ENCODE results near the gene SUN2.

Gene SUN2

GRCh38 chr22:38713921-38714320 is 41.9 kb downstream of the SUN2 start:
- DNase-seq, result no peak

DNA sequence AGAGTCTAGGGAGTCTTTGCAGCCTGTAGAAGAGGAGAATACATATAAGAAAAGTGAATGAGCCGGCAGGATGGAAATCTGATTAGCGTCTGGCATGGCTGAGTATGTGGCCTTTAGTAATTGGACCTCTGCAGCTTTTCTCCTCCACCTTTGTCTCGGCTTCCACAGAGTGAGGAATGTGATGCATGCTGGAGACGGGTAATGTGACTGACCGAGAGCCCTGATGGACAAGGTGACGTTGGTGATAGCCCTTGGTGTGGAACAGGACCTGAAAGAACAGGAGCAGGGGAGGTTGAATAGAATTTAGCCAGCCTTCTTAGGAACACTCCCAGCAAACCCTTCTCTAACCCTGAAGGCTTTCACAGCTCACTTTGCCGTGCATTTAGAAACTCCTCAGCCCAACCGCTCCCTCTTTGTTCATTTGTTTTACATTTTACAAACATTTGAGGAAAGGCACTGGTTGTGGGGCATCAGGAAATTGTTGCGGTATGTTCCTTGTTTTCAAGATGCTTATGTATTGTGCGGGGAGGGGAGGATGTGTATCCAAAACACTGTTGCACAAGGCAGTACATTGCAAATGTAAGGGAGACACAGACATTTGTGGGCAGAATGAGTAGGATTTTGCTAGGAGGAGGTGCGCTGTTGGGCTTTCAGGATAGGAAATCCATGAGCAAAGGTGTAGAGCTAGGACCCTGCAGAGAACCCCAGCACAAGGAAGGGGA is 43.2 kb downstream of the SUN2 start:
- DNase-seq, result no peak

DNA sequence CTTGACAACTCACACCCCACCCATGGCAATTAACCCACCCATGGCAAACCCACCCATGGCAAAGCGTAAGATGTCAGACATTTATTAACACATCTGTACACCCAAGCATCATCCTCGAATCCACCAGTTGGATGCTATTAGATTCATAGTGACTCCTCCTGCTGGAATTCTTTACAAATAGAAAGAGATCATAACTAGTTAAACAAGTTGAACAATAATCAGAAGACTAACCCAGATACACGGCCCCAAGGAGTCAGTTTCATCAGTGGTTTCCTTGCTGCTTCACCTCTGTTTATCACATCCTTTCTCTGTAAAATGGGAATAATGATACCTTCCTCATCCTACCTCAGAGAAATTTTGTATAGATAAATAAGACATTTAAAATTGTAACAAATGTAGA is 44.9 kb downstream of the SUN2 start:
- DNase-seq, result no peak

DNA sequence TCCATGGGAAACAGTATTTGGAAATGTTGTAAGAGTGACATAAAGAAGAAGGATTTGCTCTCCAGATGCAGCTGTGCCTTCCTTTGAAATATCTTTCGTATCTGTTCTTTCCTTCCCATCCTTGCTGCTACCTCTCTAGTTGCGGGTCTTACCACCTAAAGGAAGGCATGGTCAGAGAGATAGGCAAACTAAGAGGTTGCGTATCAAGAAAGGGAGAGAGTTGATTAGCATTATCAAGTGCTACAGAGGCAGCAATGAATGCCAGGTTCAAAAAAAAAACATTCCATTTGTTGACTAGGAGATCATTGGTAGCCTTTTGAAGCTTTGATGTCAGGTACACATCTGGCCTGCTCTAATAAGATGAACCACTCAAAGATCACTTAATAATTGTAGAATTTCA is 45.4 kb downstream of the SUN2 start:
- no peak for DNase-seq

DNA sequence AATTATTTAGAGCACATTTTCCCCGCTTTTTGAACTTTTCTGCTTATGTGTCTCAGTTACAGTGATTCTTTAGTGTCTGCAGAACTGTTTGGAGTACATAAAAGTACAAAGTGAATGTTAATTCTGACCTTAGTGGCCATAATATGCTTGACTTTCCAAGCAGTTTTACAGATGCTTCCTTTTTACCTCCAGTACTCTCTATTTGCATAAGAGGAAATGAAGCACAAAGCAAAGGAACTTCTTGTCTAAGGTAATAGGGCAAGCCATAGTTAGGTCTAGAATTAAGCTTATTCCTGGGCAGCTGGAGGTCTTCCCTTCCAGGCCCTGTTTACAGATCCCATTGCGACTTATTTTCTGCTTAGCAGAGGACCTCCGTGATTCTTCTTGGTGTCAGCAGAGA is 46.5 kb downstream of the SUN2 start:
- DNase-seq, result no peak

GRCh38 chr22:38707984-38708383 is 47.8 kb downstream of the SUN2 start:
- no peak for DNase-seq

GRCh38 chr22:38707346-38707745 is 48.5 kb downstream of the SUN2 start:
- DNase-seq, result no peak

DNA sequence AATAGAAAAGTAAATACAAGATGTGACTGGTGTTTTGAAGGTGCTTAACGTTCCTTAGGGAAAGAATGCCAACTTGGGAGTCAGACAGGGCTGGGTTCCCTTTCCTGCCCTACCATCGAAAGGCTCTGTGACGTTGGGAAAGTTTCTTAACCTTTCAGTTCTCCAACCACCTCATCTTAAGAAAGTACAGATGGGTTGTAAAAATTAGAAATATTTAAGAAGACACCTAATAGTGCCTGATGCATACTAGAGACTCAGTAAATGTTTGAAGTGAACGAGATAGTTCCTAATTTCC is 49.0 kb downstream of the SUN2 start:
- no peak for DNase-seq

DNA sequence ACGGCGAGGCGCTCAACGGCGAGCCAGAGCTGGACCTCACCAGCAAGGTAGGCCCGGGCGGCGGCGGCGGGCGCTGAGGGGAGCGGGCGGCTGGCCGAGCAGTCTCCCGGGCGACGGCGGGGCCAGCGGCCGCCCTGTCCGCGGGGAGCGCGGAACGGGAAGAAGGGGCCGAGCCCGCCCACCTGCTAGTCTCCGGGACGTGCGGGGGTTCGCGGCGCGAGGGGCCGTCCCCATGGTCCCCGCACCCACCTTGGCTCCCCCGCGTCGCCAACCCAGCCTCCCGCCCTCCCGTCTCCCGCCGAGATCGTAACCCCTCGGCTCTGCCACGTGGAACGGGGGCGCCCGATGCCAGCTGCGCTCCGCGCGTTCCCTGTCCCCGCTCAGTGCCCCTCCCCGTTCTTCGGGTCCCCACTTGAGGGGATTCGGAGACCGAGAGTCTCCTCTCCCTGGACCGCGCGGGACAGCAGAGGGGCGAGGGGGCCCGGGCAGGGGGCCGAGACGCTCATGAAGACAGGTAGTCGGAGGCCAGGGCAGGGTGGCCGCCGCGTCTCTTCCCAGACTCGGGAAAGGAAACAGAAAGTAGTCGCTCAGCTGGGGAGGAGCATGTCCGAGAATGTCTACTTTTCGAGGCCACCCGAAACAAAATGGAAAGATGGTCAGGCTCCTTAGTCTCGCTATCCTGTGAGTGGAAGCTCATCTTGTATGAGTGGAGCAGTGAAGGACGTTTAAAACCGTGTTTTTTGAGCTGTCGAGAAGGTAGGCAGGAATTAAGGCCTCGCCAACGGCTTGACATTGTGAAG is 49.5 kb downstream of the SUN2 start:
- peak; percentile 49 for DNase-seq

- DNase-seq, result peak; percentile 100
Observed at GRCh38 chr22:38705235-38706100, 50.3 kb downstream of the SUN2 start, which contains the start of gene GTPBP1. Gene GTPBP1, plus strand, starts transcription at chr22:38705944. Its CDS starts 12 bp downstream, at chr22:38705956.

DNA sequence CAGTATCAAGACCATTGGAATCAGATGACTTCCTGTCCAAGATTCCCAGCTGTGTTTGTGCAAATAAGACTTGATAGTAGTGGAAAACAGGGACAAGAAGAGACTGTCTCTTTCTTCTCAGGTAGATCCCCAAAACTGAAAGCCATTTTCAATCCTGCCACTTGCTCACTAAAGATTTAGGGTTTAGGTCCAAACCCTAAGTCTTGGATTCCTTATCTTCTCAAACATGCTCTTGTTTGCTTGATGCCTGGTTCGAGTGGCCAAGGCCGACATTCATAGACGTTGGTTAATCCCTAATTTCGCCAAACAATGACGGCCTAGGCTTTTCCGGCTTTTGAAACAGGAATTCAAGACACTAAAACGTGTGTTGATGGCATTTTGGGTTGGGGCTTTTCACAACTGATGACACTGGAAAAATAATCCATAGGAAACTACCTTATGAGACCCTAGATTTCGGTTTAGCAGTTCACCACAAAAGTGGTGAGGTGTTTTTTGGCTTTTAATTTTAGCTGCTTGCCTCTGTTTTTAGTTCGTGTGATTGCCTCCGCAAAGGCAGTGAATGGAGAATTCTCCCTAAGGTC is 51.1 kb downstream of the SUN2 start:
- DNase-seq, result no peak

DNA sequence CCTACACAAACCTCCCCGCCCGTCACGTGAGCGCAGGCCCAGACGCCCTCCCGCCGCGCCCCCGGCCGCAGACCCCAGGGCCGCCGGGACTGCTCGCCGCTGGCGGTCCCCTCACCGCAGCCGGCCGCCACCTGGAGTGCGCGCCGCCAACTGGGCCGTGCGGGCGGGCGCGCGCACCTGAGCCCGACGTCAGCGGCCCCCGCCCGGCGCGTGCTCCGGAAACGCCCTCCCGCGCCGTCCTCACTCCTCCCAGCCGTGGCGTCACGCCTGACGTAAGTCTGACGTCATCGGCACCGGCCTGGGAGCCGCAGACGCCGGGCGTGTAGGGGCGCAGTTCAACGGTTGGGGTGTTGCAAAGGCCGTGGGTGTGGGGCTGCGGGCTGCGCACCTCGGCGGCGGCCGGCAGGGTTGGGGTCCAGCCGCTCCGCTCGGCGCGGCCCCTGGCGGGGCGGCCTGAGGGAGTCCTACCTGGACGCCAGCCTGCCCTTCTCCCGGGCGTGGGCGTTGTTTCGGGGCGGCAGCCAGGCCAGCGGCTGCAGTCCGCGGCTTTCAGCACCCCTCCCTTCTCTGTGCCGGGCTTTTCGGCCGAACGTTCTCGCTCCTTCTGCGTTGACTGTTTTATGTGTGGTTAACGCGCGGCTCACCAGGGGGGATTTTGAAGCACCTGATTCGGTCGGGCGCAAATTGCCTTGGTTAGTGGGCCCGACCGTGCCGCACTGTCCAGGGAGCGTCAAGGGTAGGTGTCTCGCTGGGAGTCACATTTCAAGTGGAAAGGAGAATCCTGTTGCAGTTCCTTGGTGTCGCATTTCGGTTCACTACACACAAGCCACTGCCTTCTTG is 54.8 kb downstream of the SUN2 start, which contains the start of gene JOSD1:
TSS of gene JOSD1 (minus strand) at position 155 of the 840 bp plus-strand sequence. CDS start 956 bp downstream, outside the sequence.
- peak; percentile 98 for DNase-seq

DNA sequence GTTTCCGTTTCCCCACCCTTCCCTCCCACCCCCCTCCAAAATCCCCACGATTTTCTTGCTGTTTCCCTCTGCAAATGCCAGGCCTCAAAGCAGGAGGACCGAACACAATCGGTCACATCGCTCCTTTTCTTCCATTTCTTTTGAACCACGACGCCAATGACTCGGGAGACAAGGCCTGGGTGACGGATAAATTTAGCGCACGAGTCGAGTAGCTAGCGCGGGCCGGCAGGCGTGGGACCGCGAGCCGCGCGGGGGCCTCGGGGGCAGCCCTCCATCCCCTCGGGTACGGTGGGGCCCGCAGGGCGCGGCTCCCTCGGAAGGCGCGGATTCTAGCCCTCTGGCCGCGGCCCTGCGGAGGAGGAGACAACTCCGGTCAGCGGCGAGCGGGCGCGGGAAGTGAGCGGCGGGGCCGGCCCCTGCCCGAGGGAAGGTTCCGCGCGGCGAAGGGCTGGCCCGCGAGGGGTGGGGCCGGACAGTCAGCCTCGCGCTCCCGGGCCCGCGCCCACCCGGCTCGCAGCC is 55.5 kb downstream of the SUN2 start:
- peak; percentile 47 for DNase-seq

- no peak for DNase-seq
Observed at GRCh38 chr22:38699784-38700183, 56.0 kb downstream of the SUN2 start.

- no peak for DNase-seq
Observed at GRCh38 chr22:38699143-38699542, 56.7 kb downstream of the SUN2 start.

- no peak for DNase-seq
Observed at GRCh38 chr22:38698407-38699094, 57.2 kb downstream of the SUN2 start.

GRCh38 chr22:38697425-38698089 is 58.2 kb downstream of the SUN2 start:
- DNase-seq, result no peak

DNA sequence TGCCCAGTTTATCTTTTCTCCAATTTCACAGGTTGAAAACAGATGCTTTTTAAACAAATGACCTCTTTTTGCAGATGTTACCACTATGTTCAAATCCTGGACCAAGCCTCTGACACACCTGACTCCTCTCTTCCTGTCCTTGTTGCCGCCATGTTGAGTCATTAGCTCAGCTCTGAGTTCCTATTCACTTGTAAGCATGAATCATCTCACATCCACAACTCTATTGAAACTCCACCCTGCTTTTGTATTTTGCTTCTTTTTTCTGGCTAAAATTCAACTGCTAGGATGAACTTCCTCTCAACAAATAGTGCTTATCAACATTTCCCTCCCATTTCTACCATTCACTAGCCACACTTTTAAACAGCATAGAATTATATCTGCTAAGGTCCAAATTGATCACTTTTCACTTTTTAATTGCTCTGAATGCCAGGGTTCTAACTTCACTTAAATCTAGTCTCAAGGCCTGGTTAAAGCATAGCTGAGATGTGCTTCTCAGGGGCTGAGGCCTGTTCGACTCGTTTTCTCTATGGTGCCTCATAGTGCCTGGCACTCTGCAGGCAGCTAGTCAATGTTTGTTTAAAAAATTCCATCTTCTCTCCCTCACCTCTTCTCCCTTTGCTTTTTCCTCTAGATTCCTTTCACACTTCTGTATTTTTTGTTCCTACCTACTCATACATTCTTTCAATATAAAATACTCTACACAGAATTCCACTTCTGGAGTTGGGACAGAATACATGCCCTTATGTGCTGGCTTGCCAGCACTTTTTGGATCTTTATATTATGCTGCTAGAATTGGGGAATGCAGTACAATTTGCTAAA is 59.0 kb downstream of the SUN2 start:
- DNase-seq, result peak; percentile 32

DNA sequence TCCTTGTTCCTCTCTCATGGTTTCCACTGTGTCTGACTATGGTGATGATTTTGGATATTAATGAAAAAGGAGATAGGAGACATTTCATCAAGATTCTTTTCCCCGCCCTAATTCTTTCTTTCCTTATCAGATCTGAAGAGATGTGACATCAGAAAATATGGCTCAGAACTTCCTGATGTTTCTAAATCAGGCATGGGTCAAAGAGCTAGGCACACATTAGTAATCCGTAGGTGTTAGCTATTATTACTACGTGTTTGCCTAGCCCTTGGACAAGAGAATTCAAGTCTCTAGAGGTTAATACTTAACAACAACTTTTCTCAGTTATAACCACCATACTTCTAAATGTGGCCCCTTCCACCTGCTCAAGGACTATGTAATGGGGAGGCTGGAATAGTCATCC is 60.9 kb downstream of the SUN2 start:
- no peak for DNase-seq

- DNase-seq, result no peak
Observed at GRCh38 chr22:38694049-38694448, 61.7 kb downstream of the SUN2 start.
